Measurements from ENCODE around the gene CELF2.

The CELF2 gene

DNA sequence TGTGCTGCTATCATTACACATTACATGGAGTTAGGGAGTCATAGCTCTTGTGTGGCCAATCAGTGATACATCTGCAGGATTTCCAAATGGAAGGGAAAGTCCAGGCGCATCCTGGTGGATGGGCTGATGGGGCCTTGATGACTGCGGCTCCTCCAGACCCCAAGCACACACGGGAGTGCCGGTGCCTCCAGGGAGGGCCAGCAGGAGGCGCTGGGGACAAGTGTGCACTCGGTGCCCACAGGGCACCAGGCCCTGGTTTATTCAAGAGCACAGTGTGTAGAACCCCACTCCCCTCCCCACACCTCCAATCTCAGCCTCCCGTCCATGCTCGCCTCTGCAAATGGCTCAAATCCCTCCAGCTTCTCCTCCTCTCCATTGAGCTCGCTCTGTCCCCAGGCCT is 349.8 kb downstream of the CELF2 start:
- ChIA-PET CTCF (no interaction called here), POLR2A (no interaction called here)
- DNase-seq (ENCODE audit: extremely low spot score): no peak
- TF ChIP-seq, protein P1, sequence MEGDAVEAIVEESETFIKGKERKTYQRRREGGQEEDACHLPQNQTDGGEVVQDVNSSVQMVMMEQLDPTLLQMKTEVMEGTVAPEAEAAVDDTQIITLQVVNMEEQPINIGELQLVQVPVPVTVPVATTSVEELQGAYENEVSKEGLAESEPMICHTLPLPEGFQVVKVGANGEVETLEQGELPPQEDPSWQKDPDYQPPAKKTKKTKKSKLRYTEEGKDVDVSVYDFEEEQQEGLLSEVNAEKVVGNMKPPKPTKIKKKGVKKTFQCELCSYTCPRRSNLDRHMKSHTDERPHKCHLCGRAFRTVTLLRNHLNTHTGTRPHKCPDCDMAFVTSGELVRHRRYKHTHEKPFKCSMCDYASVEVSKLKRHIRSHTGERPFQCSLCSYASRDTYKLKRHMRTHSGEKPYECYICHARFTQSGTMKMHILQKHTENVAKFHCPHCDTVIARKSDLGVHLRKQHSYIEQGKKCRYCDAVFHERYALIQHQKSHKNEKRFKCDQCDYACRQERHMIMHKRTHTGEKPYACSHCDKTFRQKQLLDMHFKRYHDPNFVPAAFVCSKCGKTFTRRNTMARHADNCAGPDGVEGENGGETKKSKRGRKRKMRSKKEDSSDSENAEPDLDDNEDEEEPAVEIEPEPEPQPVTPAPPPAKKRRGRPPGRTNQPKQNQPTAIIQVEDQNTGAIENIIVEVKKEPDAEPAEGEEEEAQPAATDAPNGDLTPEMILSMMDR (IDR thresholded peaks at IDR 0.05; ENCODE audit: control extremely low read depth, extremely low read depth, low read depth, missing control alignments): no peak

DNA sequence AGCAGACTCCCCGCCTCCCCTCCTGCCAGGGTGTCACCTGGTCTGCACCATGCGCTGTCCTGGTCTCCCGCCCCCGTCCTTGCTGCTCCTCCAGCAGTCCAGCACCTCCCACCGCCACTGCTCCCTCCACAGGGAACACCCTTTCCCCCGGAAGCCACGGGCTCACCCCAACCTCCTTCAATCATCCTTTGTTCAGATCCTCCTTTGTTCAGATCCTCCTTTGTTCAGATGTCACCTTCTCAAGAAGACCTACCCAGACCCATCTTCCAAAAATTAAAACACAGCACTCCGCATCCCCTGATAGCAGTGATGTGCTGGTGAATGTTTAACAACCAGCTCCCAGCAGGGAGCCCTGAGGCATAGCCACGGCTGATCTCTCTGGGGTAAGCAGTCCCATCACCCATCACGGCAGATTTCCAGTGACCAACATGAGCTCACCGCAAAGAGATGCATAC is 356.1 kb downstream of the CELF2 start:
- no peak for DNase-seq (ENCODE audit: extremely low spot score)
- TF ChIP-seq, protein P1 (IDR thresholded peaks at IDR 0.05; ENCODE audit: control extremely low read depth, extremely low read depth, low read depth, missing control alignments): no peak
- POLR2A ChIA-PET: no interaction called here
- CTCF ChIA-PET: no interaction called here

- no peak for DNase-seq (ENCODE audit: extremely low spot score)
- ChIA-PET CTCF (no interaction called here), POLR2A (no interaction called here)
- TF ChIP-seq, protein P1 (IDR thresholded peaks at IDR 0.05; ENCODE audit: control extremely low read depth, extremely low read depth, low read depth, missing control alignments): no peak
Measured at GRCh38 chr10:11377267-11377666, 359.6 kb downstream of the CELF2 start.

GRCh38 chr10:11378835-11379234 is 361.2 kb downstream of the CELF2 start:
- TF ChIP-seq, protein P1 (IDR thresholded peaks at IDR 0.05; ENCODE audit: control extremely low read depth, extremely low read depth, low read depth, missing control alignments): no peak
- ChIA-PET POLR2A (no interaction called here), CTCF (no interaction called here)

DNA sequence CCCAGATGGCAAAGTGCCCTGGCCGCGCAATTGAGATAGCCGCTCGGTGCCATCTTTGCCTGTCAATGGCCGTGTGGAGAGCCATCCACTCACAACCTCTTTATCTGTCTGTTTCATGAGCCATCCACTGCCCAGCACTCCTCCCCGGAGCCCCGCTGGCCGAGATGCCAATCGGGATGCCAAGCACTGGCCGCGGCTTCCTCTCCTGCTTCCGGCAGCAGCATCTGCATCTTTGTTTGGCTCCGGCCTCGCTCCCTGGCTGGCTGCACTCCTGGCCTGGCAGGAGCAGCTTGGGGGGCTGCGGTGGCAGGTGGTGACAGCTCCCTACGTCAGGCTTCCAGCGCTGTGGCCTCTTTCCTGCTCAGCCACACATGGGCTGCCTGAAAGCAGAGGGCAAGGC is 362.1 kb downstream of the CELF2 start:
- POLR2A ChIA-PET: no interaction called here
- CTCF ChIA-PET: no interaction called here
- DNase-seq (ENCODE audit: extremely low spot score): no peak
- TF ChIP-seq, protein P1 (IDR thresholded peaks at IDR 0.05; ENCODE audit: control extremely low read depth, extremely low read depth, low read depth, missing control alignments): no peak

More at GRCh38 chr10:11378835-11379234, 361.2 kb downstream of the CELF2 start:
- DNase-seq (ENCODE audit: extremely low spot score): no peak

- CTCF ChIA-PET: no interaction called here
- POLR2A ChIA-PET: no interaction called here
- no peak for DNase-seq (ENCODE audit: extremely low spot score)
- TF ChIP-seq, protein P1 (IDR thresholded peaks at IDR 0.05; ENCODE audit: control extremely low read depth, extremely low read depth, low read depth, missing control alignments): no peak
Measured at GRCh38 chr10:11381023-11381422, 363.4 kb downstream of the CELF2 start.

- ChIA-PET POLR2A (no interaction called here), CTCF (no interaction called here)
- TF ChIP-seq, protein P1 (IDR thresholded peaks at IDR 0.05; ENCODE audit: control extremely low read depth, extremely low read depth, low read depth, missing control alignments): no peak
- DNase-seq (ENCODE audit: extremely low spot score): no peak
Measured at GRCh38 chr10:11381511-11381910, 363.8 kb downstream of the CELF2 start.

Data from GM10248 (cell line).